Keratinocyte (primary cell): Measurements from ENCODE around the gene CYP27B1. TPM values are rescaled to one million over a fixed set of nuclear protein-coding genes. Genes with fewer than 3 reads are reported as not detected.

Experiments used
- DNase-seq: peaks from one replicate; pipeline ENCODE4 v3.0.0-alpha.2; 2011; ENCODE audit warnings: low read depth, missing footprints, low spot score
- FAIRE-seq: peaks from 2 replicates; lab custom pipeline; 2011; peaks lifted over from hg19 to GRCh38; lab: Jason Lieb, UNC
- H2AFZ ChIP-seq: 2 replicates; pipeline ENCODE4 v1.6.0; 2012; ENCODE audit warnings: low read length, control low read depth, inconsistent platforms; ENCODE audit not compliant: control insufficient read depth
- H3K27ac ChIP-seq: 2 replicates; pipeline ENCODE4 v1.5.1; 2011; ENCODE audit warnings: low read length; ENCODE audit not compliant: control insufficient read depth, insufficient read depth
- H3K27me3 ChIP-seq: 3 replicates; pipeline ENCODE4 v1.6.0; 2011; ENCODE audit warnings: low read length; ENCODE audit not compliant: control insufficient read depth, insufficient read depth; ENCODE audit errors: extremely low read depth
- H3K36me3 ChIP-seq, 2 experiments: 2 replicates in 1 of 2; 3 replicates in 1 of 2; pipeline ENCODE4 v1.5.1; 2011; ENCODE audit warnings: low read length in 2 of 2, mild to moderate bottlenecking in 1 of 2; ENCODE audit not compliant: control insufficient read depth in 2 of 2, insufficient read depth in 2 of 2; ENCODE audit errors: extremely low read depth in 1 of 2
- H3K4me1 ChIP-seq: 3 replicates; pipeline ENCODE4 v1.5.1; 2011; ENCODE audit warnings: low read length; ENCODE audit not compliant: control insufficient read depth, insufficient read depth; ENCODE audit errors: extremely low read depth
- H3K4me2 ChIP-seq: 3 replicates; pipeline ENCODE4 v1.6.0; 2011; ENCODE audit warnings: low read depth, low read length; ENCODE audit not compliant: control insufficient read depth, insufficient read depth; ENCODE audit errors: extremely low read depth
- H3K4me3 ChIP-seq, 3 experiments: fragments of 200-600 bp in 1 of 3; sonication (generic) in 1 of 3; 2 replicates in 2 of 3; 3 replicates in 1 of 3; pipeline ENCODE4 v1.5.1; 2011 to 2016; ENCODE audit warnings: low read length in 3 of 3, mild to moderate bottlenecking in 3 of 3, control low read depth in 2 of 3, inconsistent platforms in 1 of 3, low read depth in 1 of 3, mixed read lengths in 1 of 3, mixed run types in 1 of 3, moderate library complexity in 1 of 3; ENCODE audit not compliant: control insufficient read depth in 2 of 3, insufficient read depth in 2 of 3; ENCODE audit errors: extremely low read depth in 1 of 3
- H3K79me2 ChIP-seq: 2 replicates; pipeline ENCODE4 v1.6.0; 2012; ENCODE audit warnings: low read length; ENCODE audit not compliant: control insufficient read depth, insufficient read depth
- H3K9ac ChIP-seq: 3 replicates; pipeline ENCODE4 v1.6.0; 2011; ENCODE audit warnings: low read length; ENCODE audit not compliant: control insufficient read depth, insufficient read depth; ENCODE audit errors: extremely low read depth
- H3K9me1 ChIP-seq: 3 replicates; pipeline ENCODE4 v1.6.0; 2011; ENCODE audit warnings: low read length; ENCODE audit not compliant: control insufficient read depth, insufficient read depth; ENCODE audit errors: extremely low read depth
- H3K9me3 ChIP-seq: 2 replicates; pipeline ENCODE4 v1.5.1; 2012; ENCODE audit warnings: low read depth, low read length; ENCODE audit not compliant: control insufficient read depth
- H4K20me1 ChIP-seq: 3 replicates; pipeline ENCODE4 v1.6.0; 2011; ENCODE audit warnings: low read length; ENCODE audit not compliant: control insufficient read depth, insufficient read depth; ENCODE audit errors: extremely low read depth
- EZH2 ChIP-seq: IDR thresholded peaks from one replicate; pipeline ENCODE4 v1.6.1; 2012; ENCODE audit warnings: inconsistent platforms, mild to moderate bottlenecking, low read length, moderate library complexity
- dilution Hi-C: fragments of 300-500 bp; cut with MboI; formaldehyde crosslinking; loops from one replicate; pipeline ENCODE4 v1.7.0; 2020; ENCODE audit warnings: low sequenced_read_pairs; ENCODE audit not compliant: extremely low pct_ligation_motif_present
- polyA plus RNA-seq, 5 experiments: library from polyadenylated mRNA; depleted of rRNA in 3 of 5; stranded (reverse) in 3 of 5; stranded (forward) in 1 of 5; unstranded in 1 of 5; fragments of >200 nt; gene quantifications; 1 replicate in 1 of 5; 2 replicates in 3 of 5; 3 replicates in 1 of 5; pipeline versions ENCODE4 v1.2.1 to v1.2.3, GENCODE V29; 2011 to 2012; ENCODE audit warnings: missing spikeins in 2 of 5, low read depth in 1 of 5, low replicate concordance in 1 of 5
- TF ChIP-seq, protein P1 (sequence below), 3 experiments: IDR thresholded peaks in 1 of 3; conservative IDR thresholded peaks in 1 of 3; optimal IDR thresholded peaks in 1 of 3; 2 replicates in 2 of 3; 3 replicates in 1 of 3; pipeline versions ENCODE3 to v1.5.1; 2011; ENCODE audit warnings: low read length in 3 of 3, mild to moderate bottlenecking in 3 of 3, moderate library complexity in 2 of 3, control low read depth in 1 of 3, inconsistent platforms in 1 of 3; ENCODE audit not compliant: insufficient read depth in 2 of 3; ENCODE audit errors: extremely low read depth in 1 of 3

Gene CYP27B1
- polyA plus RNA-seq, 1 donor (not counting 4 experiments of a cell fraction or from before 2014, with no cell fraction given), result 33.6 TPM

DNA sequence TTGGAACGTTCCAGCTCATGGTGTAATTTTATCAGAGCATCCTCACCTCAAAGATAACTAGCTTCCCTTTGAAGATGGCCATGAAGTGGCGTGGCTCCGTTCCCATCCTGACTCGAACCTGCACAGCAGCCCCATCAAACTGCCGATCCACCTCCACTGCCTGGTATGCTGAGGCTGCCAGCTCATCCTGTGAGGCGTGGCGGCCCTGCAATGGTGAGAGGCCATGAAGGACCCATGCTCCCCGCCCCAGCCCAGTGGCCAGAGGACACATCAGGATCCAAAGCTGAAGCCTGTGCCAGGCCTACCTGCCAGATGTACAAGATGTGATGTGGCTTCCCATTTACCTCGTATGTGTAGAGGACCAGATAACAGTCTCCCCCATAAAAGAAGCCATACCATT lies 40.4 kb upstream of the CYP27B1 start:
- DNase-seq (no peak), FAIRE-seq (no peak)
- no peak overlapping the region for H3K27ac ChIP-seq
- H3K9me1 ChIP-seq, result no peaks in the 10 kb centered on the region
- H2AFZ ChIP-seq, result no peak overlapping the region
- no peaks in the 10 kb centered on the region for H4K20me1 ChIP-seq
- no peaks in the 10 kb centered on the region for H3K27me3 ChIP-seq
- H3K9ac ChIP-seq, result no peak overlapping the region
- no peak for TF ChIP-seq EZH2
- H3K9me3 ChIP-seq, result no peaks in the 10 kb centered on the region
- peaks cover 9% of the 10 kb centered on the region for H3K4me1 ChIP-seq
- H3K4me2 ChIP-seq, result no peak overlapping the region
- dilution Hi-C loops, result no loop called here
- H3K4me3 ChIP-seq, result no peak overlapping the region
- H3K79me2 ChIP-seq, result no peaks in the 10 kb centered on the region
- peaks cover 3 to 29% of the 10 kb centered on the region in 2 experiments for H3K36me3 ChIP-seq

DNA sequence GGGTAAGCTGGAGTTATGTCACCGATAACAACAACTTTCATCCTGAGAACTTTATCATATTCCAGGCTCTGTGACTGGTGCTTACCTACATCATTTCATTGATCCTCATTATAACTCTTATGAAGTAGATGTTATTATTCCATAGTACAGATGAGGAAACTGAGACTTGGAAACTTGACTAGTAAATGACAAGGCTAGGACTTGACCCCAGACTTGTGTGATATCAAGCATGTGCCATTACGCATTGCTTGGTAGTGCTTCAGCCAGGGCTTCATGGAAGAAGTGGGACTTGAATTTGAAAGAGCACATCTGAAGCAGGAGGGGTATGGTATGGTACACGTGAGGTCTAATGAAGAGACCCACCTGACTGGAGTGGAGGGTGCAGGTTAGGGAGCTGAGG lies 39.8 kb upstream of the CYP27B1 start:
- no peak for TF ChIP-seq EZH2
- TF ChIP-seq, protein P1, sequence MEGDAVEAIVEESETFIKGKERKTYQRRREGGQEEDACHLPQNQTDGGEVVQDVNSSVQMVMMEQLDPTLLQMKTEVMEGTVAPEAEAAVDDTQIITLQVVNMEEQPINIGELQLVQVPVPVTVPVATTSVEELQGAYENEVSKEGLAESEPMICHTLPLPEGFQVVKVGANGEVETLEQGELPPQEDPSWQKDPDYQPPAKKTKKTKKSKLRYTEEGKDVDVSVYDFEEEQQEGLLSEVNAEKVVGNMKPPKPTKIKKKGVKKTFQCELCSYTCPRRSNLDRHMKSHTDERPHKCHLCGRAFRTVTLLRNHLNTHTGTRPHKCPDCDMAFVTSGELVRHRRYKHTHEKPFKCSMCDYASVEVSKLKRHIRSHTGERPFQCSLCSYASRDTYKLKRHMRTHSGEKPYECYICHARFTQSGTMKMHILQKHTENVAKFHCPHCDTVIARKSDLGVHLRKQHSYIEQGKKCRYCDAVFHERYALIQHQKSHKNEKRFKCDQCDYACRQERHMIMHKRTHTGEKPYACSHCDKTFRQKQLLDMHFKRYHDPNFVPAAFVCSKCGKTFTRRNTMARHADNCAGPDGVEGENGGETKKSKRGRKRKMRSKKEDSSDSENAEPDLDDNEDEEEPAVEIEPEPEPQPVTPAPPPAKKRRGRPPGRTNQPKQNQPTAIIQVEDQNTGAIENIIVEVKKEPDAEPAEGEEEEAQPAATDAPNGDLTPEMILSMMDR (optimal IDR thresholded peaks at IDR 0.05 in 1 of 3, IDR thresholded peaks at IDR 0.05 in 1 of 3, conservative IDR thresholded peaks at IDR 0.05 in 1 of 3; ENCODE audit: extremely low read depth in 1 of 3, insufficient read depth in 2 of 3, low read length in 3 of 3), result no peak
- Histone ChIP-seq H3K4me1 (peaks cover 9% of the 10 kb centered on the region), H3K27ac (no peak overlapping the region), H3K9me1 (no peaks in the 10 kb centered on the region), H4K20me1 (no peaks in the 10 kb centered on the region), H3K27me3 (no peaks in the 10 kb centered on the region), H3K4me3 (no peak overlapping the region), H3K36me3 (peaks cover 3 to 31% of the 10 kb centered on the region in 2 experiments), H3K9me3 (no peaks in the 10 kb centered on the region), H3K9ac (no peak overlapping the region), H3K4me2 (no peak overlapping the region), H3K79me2 (no peaks in the 10 kb centered on the region), H2AFZ (no peak overlapping the region)
- dilution Hi-C loops, result no loop called here
- DNase-seq, result no peak
- no peak for FAIRE-seq

DNA sequence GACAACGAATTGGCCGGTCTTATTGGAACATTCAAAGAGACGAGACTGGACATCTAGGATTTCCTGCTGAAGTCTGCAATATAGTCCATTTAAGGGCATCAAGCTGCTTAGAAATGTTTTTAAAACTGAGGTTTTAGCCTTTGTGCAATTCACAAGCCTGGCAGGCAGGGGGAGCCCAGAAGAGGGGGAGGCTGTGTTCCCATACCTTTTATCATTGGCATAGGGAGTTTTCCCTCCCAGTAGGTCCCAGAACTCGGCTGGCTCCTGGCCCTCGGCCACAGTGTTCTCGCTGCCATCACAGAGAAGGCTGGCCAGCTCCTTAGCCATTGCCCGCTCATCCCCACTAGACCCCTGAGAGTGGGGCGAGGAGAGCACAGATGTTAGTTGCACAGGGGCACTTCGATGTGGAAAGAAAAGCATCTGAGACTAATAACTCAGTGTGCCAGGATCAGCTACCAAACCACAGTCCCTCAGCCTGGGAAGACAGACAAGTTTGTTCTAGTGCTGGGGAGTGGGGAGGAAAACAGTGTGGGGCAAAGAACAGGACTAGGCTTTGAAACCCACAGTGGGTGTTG lies 36.5 kb upstream of the CYP27B1 start:
- DNase-seq, result no peak
- H3K9me1 ChIP-seq, result no peaks in the 10 kb centered on the region
- H3K4me3 ChIP-seq, result no peak overlapping the region
- H3K79me2 ChIP-seq, result no peaks in the 10 kb centered on the region
- no peaks in the 10 kb centered on the region for H3K4me1 ChIP-seq
- H3K27me3 ChIP-seq, result no peaks in the 10 kb centered on the region
- peak overlapping the region; percentile 43 for H2AFZ ChIP-seq
- H3K4me2 ChIP-seq, result no peak overlapping the region
- TF ChIP-seq, protein P1 (optimal IDR thresholded peaks at IDR 0.05 in 1 of 3, IDR thresholded peaks at IDR 0.05 in 1 of 3, conservative IDR thresholded peaks at IDR 0.05 in 1 of 3; ENCODE audit: extremely low read depth in 1 of 3, insufficient read depth in 2 of 3, low read length in 3 of 3), result peak; percentile 74 to 90 (median 87)
- no peak for TF ChIP-seq EZH2
- H3K9me3 ChIP-seq, result no peaks in the 10 kb centered on the region
- no peak overlapping the region for H3K9ac ChIP-seq
- H3K36me3 ChIP-seq, result peaks cover 3 to 27% of the 10 kb centered on the region in 2 experiments
- dilution Hi-C loops, result no loop called here
- no peaks in the 10 kb centered on the region for H4K20me1 ChIP-seq
- no peak overlapping the region for H3K27ac ChIP-seq
- FAIRE-seq, result peak; percentile 39
